ENCODE measurements around the gene FAM241A.

Gene FAM241A

GRCh38 chr4:112114452-112114851, 30.8 kb upstream of the FAM241A start:
- Mint-ChIP-seq H3K36me3 (ENCODE audit: low read depth) (peaks cover 1% of the 10 kb centered on the region), H3K4me1 (peaks cover under 1% of the 10 kb centered on the region), H3K27me3 (ENCODE audit: low read depth, poor library complexity) (peaks cover 13% of the 10 kb centered on the region), H3K9me3 (peaks cover 2% of the 10 kb centered on the region), H3K27ac (no peak overlapping the region), H3K4me3 (no peak overlapping the region)
- TF ChIP-seq CTCF (IDR thresholded peaks at IDR 0.05) = no peak
- no peak for DNase-seq

- Mint-ChIP-seq H3K9me3 (peaks cover 10% of the 10 kb centered on the region), H3K4me1 (peaks cover 8% of the 10 kb centered on the region), H3K27me3 (ENCODE audit: low read depth, poor library complexity) (peaks cover 10% of the 10 kb centered on the region), H3K36me3 (ENCODE audit: low read depth) (peaks cover 9% of the 10 kb centered on the region), H3K4me3 (no peak overlapping the region), H3K27ac (no peak overlapping the region)
- TF ChIP-seq CTCF (IDR thresholded peaks at IDR 0.05) = no peak
- DNase-seq = no peak
These were observed 26.4 kb upstream of the FAM241A start for GRCh38 chr4:112118742-112119352.

- TF ChIP-seq CTCF (IDR thresholded peaks at IDR 0.05) = no peak
- Mint-ChIP-seq H3K9me3 (peaks cover 10% of the 10 kb centered on the region), H3K36me3 (ENCODE audit: low read depth) (peaks cover 9% of the 10 kb centered on the region), H3K27me3 (ENCODE audit: low read depth, poor library complexity) (peaks cover 10% of the 10 kb centered on the region), H3K4me3 (no peak overlapping the region), H3K4me1 (peaks cover 8% of the 10 kb centered on the region), H3K27ac (no peak overlapping the region)
- DNase-seq = no peak
These were observed 25.9 kb upstream of the FAM241A start for GRCh38 chr4:112119353-112119783.

- H3K36me3 Mint-ChIP-seq (ENCODE audit: low read depth) = peaks cover 9% of the 10 kb centered on the region
- TF ChIP-seq CTCF (IDR thresholded peaks at IDR 0.05) = no peak
These were observed 25.2 kb upstream of the FAM241A start for GRCh38 chr4:112120021-112120420.

GRCh38 chr4:112125416-112125815, 19.8 kb upstream of the FAM241A start:
- H3K4me3 Mint-ChIP-seq = no peak overlapping the region
- peaks cover 3% of the 10 kb centered on the region for H3K4me1 Mint-ChIP-seq
- no peaks in the 10 kb centered on the region for H3K9me3 Mint-ChIP-seq
- TF ChIP-seq CTCF (IDR thresholded peaks at IDR 0.05) = no peak
- DNase-seq = no peak
- H3K27ac Mint-ChIP-seq = no peak overlapping the region
- H3K27me3 Mint-ChIP-seq (ENCODE audit: low read depth, poor library complexity) = peaks cover 3% of the 10 kb centered on the region
- no peaks in the 10 kb centered on the region for H3K36me3 Mint-ChIP-seq (ENCODE audit: low read depth)

More at GRCh38 chr4:112120021-112120420, 25.2 kb upstream of the FAM241A start:
- H3K4me3 Mint-ChIP-seq = no peak overlapping the region
- H3K27ac Mint-ChIP-seq = no peak overlapping the region
- H3K27me3 Mint-ChIP-seq (ENCODE audit: low read depth, poor library complexity) = peaks cover 10% of the 10 kb centered on the region
- H3K4me1 Mint-ChIP-seq = peaks cover 8% of the 10 kb centered on the region
- no peak for DNase-seq
- peaks cover 10% of the 10 kb centered on the region for H3K9me3 Mint-ChIP-seq

- no peaks in the 10 kb centered on the region for H3K36me3 Mint-ChIP-seq (ENCODE audit: low read depth)
- H3K9me3 Mint-ChIP-seq = no peaks in the 10 kb centered on the region
- peaks cover 10% of the 10 kb centered on the region for H3K4me1 Mint-ChIP-seq
- peaks cover 3% of the 10 kb centered on the region for H3K27me3 Mint-ChIP-seq (ENCODE audit: low read depth, poor library complexity)
- no peak for TF ChIP-seq CTCF (IDR thresholded peaks at IDR 0.05)
- DNase-seq = no peak
- no peak overlapping the region for H3K27ac Mint-ChIP-seq
- H3K4me3 Mint-ChIP-seq = no peak overlapping the region
These were observed 18.1 kb upstream of the FAM241A start for GRCh38 chr4:112127048-112127637.
